ENCODE data around the gene PPM1L.
A peak's percentile ranks its signal among the peaks of the same experiment; 100 is the strongest.
"Not testable (repeated sequence)": the region's sequence is repeated elsewhere in the genome, so short reads cannot be mapped to it uniquely, and the experiment has no call there.

PPM1L gene

GRCh38 chr3:160755776-160756304, at the start of gene PPM1L:
Gene PPM1L, plus strand, starts transcription at chr3:160756231.
- DNase-seq (ENCODE audit: low spot score) = peak; percentile 52

GRCh38 chr3:160707187-160707794, 48.7 kb upstream of the PPM1L start:
- DNase-seq (ENCODE audit: low spot score) = peak; percentile 87

- DNase-seq (ENCODE audit: low spot score) = no peak
Measured at GRCh38 chr3:160709477-160710182, 46.4 kb upstream of the PPM1L start.

GRCh38 chr3:160713144-160713543, 42.9 kb upstream of the PPM1L start:
- not testable (repeated sequence) for DNase-seq (ENCODE audit: low spot score)

- DNase-seq (ENCODE audit: low spot score) = no peak
Measured at GRCh38 chr3:160719710-160720109, 36.3 kb upstream of the PPM1L start.

- no peak for DNase-seq (ENCODE audit: low spot score)
Measured at GRCh38 chr3:160720123-160720746, 35.8 kb upstream of the PPM1L start.

- no peak for DNase-seq (ENCODE audit: low spot score)
Measured at GRCh38 chr3:160722331-160722730, 33.7 kb upstream of the PPM1L start.

- no peak for DNase-seq (ENCODE audit: low spot score)
Measured at GRCh38 chr3:160725338-160725737, 30.7 kb upstream of the PPM1L start.

GRCh38 chr3:160735826-160736225, 20.2 kb upstream of the PPM1L start:
- DNase-seq (ENCODE audit: low spot score) = no peak

GRCh38 chr3:160738048-160738447, 18.0 kb upstream of the PPM1L start:
- no peak for DNase-seq (ENCODE audit: low spot score)

GRCh38 chr3:160739079-160739478, 17.0 kb upstream of the PPM1L start:
- no peak for DNase-seq (ENCODE audit: low spot score)

- no peak for DNase-seq (ENCODE audit: low spot score)
Measured at GRCh38 chr3:160746976-160747375, 9.1 kb upstream of the PPM1L start.

- DNase-seq (ENCODE audit: low spot score) = no peak
Measured at GRCh38 chr3:160747422-160747821, 8.6 kb upstream of the PPM1L start.

- DNase-seq (ENCODE audit: low spot score) = peak; percentile 19
Measured at GRCh38 chr3:160748231-160748630, 7.8 kb upstream of the PPM1L start.

GRCh38 chr3:160748787-160749186, 7.2 kb upstream of the PPM1L start:
- DNase-seq (ENCODE audit: low spot score) = no peak

GRCh38 chr3:160753953-160754352, 2.1 kb upstream of the PPM1L start:
- no peak for DNase-seq (ENCODE audit: low spot score)

GRCh38 chr3:160754371-160754854, 1.6 kb upstream of the PPM1L start:
- DNase-seq (ENCODE audit: low spot score) = peak; percentile 59

- peak; percentile 90 for DNase-seq (ENCODE audit: low spot score)
Measured at GRCh38 chr3:160754855-160755747, 930 bp upstream of the PPM1L start.

GRCh38 chr3:160757233-160758106, 1.4 kb downstream of the PPM1L start:
- peak; percentile 48 for DNase-seq (ENCODE audit: low spot score)

- DNase-seq (ENCODE audit: low spot score) = peak; percentile 72
Measured at GRCh38 chr3:160758929-160759577, 3.0 kb downstream of the PPM1L start.

Data from cerebellar cortex (tissue), 1 donor.